Activated CD8-positive, alpha-beta memory T cell treated with anti-CD3 and anti-CD28 coated beads, Interleukin-2, amount 50 U/mL, for 48 hours (primary cell): ENCODE measurements around the gene FZR1.

Source experiments
- DNase-seq: peaks from one replicate; pipeline ENCODE4 v3.0.0-alpha.2; 2020

FZR1 gene

GRCh38 chr19:3505598-3506383 is at the start of gene FZR1:
Gene FZR1 (plus strand): TSS chr19:3506311. CDS start chr19:3522990, 16,679 bp downstream.
- peak; percentile 100 for DNase-seq

DNA sequence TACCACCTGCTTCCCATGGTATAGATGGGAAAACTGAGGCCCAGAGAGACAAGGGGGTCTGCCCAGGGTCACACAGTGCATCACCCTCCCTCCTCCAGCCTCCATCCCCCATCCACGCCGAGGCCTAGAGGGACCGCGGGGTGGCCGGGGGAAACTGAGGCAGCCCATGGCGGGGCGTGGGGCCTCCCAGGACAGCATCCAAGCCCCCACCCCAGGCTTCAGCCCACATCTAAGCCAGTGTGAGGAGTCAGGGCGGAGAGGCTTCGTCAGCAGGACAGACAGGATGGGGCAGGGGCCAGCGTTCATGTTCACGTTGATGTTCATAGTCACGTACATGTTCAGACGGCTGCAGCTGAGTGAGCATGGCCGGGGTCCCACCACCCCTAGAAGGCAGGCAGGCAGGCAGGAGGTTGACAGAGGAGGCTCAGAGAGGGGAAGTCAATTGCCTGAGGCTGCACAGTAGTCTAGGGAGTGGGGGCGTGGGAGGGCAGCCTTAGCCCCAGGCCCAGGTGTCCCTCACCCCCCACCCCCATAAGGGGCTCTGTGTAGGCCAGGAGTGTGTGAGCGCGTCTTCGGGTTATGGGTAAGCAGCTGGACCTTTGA is 49.1 kb upstream of the FZR1 start:
- no peak for DNase-seq

- DNase-seq = no peak
Observed at GRCh38 chr19:3457528-3458228, 48.4 kb upstream of the FZR1 start.

DNA sequence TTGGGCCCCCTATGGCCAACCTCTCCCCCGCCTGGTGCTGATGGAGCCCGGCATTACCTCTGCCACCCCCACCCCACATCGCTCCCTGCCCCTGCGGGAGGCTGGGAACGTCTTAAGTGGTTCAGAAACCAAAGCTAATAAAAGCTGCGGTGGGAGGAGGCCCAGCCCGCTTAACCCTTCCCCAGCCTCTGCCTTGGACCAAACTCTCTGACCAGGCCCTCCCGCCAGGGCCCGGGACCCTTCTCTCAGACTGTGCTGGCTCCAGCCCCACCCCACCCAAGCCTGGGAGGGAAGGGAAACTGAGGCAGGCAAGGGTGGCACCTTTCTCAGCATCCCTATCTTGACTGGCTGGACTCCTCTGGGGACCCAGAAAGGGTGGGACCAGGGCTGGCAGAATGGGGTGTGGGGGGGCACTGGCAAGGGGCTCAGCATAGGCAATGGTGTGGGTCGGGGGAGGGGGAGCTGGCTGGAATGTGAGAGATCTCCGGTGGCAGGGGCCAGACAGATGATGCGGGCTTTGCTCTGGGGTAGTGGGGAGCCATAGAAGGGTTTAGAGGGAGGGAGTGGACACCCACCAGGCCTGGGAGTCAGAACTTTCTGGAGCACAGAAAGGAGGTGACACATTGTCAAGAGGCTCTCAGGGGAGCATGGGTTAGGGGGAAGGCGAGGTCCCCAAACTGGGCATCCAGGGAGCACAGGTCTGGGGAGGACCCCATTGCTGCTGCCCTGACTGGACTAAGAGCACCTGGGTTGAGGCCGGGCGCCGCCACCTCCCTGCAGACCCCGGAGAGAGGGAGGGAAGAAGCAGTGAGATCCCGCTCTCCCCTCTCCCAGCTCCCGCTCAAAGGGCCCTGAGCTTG is 47.7 kb upstream of the FZR1 start:
- no peak for DNase-seq

DNA sequence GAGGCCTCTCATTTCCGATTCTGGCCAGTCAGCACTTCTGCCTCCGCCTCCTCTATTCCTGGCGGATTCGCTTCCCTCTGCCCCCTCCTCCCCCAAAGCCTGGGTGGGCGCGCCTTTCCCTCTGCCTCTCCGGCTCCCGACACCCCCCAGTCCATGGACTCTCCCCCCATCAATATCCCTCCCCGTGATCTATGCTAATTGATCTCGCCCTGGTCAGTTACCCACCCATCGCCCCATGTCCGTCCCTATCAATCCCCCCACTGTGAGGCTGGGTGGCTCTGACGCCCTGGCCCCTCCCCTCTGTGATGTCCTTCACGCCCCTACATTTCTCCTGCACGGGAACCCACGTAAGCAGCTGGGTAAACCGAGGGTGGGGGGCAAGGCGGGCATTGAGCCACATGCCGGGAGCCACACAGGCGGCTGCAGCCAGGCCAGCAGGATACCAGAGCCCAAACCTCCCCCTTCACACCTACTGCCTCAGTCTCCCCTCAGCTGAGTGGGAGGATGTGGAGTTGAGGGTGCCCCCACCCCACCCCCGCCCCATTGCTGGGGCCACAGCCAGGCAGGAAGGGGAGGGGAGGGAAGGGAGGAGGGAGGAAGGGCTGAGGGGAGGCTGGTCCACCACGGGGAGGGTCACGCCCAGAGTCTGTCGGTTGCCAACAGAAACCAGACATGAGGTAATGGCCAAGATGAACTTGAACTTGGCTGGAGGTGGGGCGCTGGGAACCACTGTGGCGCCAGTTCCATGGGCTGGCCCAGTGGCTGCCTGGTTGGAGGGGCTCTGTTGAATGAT is 46.8 kb upstream of the FZR1 start:
- no peak for DNase-seq

DNA sequence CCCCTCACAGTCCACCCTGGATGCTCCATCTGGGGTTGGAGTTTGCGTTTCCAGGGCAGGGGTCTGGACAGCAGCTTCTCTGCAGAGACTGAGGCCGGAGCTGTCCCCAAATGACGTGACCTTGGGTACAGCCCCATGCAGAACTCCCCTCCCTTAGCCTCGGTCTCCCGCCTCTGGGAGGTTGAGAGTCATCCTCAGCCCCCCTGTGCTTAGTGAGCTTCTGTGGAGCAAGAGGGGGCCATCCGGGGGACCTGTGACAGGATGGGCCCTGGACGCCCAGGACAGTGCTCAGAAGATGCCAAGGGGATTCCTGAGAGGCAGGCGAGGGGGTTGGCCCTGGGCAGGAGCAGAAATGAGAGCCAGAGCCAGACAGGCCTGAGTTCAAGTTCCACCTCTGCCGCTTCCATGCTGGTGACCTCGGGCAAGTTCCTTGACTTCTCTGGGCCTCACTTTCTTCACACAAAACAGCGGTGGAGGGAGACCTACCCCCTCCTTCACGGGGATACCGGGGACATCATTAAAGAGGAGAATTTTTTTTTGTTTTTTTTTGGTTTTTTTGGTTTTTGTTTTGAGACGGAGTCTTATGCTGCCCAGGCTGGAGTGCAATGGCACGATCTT is 46.0 kb upstream of the FZR1 start:
- no peak for DNase-seq

DNA sequence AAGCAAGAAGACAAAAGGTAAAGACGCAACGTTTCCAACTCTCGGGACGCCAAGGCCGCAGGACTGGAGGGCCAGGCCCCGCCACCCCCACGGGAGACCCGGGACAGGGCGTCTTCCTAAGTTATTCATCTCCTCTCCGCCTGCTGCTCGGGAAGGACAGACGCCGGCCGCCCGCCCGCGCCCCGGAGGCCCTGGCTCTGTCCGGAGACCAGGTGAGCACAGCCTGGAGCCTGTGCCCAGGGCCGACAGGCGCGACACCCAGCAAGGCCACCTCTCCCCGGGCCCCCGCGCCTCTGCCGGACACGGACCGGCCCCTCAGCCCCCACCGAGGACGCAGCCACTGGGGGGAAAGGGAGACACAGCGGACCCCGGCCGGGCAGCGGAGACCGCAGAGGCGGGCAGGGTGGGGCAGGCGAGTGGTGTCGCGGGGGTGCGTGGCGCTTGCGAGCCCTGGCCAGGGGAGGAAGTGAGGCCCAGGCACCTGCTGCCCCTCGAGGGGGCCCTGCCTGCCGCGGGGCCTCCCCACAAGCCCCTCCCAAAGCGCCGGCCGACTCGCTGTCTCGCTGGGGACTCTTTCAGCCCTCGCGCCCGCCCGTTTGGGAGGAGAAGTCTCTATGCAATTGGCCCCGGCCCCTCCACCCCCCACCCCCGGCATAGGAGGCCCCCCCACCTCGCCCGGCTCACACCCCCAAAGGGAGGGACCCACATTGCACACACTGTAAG is 43.0 kb upstream of the FZR1 start:
- no peak for DNase-seq

DNA sequence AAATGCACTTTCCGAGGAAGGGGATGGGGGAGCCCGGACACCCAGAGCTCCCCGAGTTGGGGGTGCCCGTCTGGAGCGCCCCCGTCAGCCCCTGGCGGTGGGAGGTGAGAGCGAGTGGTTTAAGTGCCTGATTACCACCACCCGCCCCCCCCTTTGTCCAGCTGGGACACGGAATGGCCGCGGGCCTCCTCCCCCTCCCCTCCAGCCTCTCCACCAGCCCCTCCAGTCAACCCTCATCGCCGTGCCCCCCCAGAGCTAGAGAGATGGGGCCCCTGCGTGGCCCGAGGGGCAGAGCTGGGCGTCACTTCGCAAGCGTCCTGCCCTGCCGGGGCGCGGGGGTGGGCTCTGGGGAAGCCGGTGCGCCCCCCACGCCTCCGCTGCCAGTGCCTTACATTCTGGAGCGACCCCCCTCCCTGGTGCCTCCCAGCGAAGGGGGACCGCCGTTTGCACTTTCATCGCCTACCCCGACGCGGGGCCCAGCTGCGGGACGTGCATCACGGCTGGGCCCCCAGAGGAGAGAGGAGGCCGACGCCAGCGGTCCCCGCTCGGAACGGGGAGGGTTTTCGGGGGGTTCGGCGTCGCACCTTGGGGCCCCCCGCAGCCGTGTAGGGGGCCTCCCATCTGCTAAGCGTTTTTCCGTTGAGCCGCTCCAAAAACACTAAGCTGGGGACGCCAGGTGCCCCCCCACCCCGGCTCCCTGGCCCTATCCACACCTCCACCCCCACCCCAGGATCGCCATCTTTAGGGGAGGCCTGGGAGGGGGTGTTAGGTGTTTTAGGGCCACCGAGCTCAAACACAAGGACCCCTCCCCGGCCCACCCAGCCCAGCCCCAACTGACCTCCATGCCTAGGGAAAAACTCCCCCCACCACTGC is 42.2 kb upstream of the FZR1 start:
- no peak for DNase-seq

DNA sequence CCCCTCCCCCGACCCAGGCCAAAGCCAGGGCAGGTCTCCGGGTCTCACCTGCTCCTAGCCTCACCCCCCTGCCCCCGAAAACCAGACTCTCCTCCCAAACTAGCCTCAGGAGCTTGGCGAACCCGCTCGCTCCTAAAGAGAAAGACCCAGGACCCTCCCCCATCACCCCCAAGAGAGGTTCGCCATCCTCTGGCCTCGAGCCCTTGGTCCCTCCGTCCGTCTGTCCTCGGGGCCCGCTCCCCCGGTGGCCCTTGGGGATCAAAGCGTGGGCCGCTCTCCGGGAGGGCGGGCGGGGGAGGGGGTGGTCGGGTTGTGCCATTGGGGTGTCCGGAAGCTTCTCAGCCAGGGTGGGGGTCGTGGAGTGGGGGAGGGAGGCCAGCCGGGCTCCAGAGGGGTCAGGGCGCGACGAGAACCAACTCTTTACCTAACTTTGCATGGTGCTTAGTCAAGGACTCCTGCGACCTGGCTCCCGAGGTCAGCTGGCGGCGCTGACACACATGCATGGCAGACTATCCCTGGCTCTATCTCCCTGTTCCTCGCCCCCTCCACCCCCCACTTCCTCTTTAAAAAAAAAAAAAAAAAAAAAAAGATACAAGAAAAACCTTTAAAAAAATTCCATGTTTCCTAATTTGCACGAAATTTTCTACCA is 41.4 kb upstream of the FZR1 start:
- no peak for DNase-seq

DNA sequence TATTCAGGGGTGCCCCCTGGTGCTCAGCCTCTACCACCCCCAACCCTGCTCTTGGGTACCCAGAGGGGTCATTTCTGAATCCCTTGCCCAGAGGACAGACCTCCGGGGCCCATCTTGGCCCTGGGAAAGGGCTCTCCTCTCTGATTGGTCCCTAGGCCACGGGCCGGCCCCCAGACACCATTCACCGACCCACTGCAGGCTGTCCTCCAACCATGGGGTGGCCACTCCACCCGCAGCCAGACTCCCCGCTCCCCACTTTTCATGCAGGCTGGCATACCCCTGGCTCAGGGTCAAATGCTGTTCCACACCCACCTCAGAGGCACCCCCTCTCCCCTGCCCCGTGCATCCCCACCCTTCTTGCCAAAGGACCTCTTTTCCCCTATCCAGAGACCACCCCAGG is 40.6 kb upstream of the FZR1 start:
- DNase-seq = no peak

DNA sequence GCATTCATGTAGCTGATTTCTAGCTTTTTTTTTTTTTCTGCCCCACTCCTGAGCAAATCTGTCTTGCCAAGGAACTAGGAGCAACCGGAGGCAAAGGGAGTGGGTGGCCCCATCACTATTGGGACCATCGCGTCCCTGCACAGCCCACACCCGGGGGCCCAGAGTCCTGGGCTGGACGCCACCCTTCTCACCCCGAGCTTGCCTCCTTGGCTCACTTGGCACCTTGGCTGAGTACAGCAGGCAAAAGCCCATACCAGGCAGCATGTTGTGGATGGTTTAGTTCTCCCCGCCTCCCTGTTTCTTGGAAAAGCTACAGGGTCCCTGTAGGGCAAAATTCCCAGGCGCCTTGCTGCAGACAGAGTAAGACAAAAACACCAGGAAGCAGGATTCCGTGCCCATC is 39.5 kb upstream of the FZR1 start:
- no peak for DNase-seq

- DNase-seq = no peak
Observed at GRCh38 chr19:3467437-3468198, 38.5 kb upstream of the FZR1 start.

- DNase-seq = no peak
Observed at GRCh38 chr19:3468211-3468610, 37.9 kb upstream of the FZR1 start.

DNA sequence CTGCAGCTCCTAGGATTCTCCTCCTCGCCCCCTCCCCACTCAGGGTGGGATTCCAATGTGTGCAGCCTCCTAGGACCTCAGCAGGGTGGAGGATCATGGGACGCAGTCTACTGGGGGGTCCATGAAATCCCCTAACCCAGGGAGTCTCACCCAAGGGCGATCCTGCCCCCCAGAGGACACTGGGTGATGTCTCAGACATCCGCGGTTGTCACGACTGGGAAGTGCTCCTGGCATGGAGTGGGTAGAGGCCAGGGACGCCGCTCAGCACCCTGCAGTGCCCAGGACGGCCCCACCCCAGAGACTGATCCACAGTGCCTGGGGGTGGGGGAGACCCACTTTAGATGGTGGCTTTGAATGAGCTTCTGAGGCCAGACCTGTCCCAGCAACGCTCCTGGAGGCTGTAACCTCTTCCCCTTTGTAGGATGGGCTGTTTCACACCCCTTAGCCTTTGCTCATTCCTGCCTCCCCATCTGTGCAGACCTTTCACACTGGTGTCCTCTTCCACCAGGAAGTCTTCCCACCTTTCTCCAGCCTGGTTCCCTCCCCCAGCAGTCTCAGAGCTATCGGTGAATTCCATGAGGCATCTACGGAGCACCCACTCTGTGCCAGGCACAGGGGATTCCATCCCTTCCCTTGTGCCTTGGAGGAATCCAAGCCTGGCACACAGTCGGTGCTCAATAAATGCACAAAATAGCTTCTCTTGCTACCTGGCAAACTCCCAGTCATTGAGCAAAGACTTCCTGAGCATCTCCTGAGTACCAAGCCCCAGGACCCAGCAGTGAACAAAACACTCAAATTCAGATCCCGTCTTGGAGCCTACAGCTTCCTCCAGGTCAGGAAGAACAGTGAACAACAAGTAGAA is 36.2 kb upstream of the FZR1 start:
- no peak for DNase-seq

- DNase-seq = no peak
Observed at GRCh38 chr19:3470500-3471128, 35.5 kb upstream of the FZR1 start.

GRCh38 chr19:3471954-3472655 is 34.0 kb upstream of the FZR1 start:
- DNase-seq = peak; percentile 86

- no peak for DNase-seq
Observed at GRCh38 chr19:3474010-3474409, 32.1 kb upstream of the FZR1 start.
